GM10248 (cell line): ENCODE measurements around the gene ABAT.

Experiments used
- CTCF ChIA-PET: fragments of 300-600 bp; sonication (Branson Sonifier 250); formaldehyde crosslinking; extraction: SDS; loops from one replicate; lab custom pipeline; 2021; ENCODE audit warnings: antibody characterized with exemption; lab: Yijun Ruan, JAX
- POLR2A ChIA-PET: fragments of 350-650 bp; sonication (Branson Sonifier 250); formaldehyde crosslinking; extraction: SDS; loops from one replicate; lab custom pipeline; 2020; ENCODE audit warnings: antibody characterized with exemption; lab: Yijun Ruan, JAX
- DNase-seq: peaks from one replicate; pipeline ENCODE4 v3.0.0; 2012; ENCODE audit errors: extremely low spot score
- CTCF ChIP-seq: IDR thresholded peaks from 2 replicates; pipeline ENCODE4 v1.5.1; 2012; ENCODE audit warnings: mild to moderate bottlenecking, low read depth; ENCODE audit errors: extremely low read depth, missing control alignments, control extremely low read depth

ABAT gene

GRCh38 chr16:8828541-8829165 lies 154.2 kb downstream of the ABAT start:
- no peak for DNase-seq
- POLR2A ChIA-PET: no interaction called here
- no peak for TF ChIP-seq CTCF
- CTCF ChIA-PET: interaction anchor here (0.9 kb wide), 1 partner anchor 12 kb away, joined by 3 read pairs; no protein-coding TSS in a partner anchor

- ChIA-PET POLR2A (no interaction called here), CTCF (interaction anchor here (1.2 to 2.1 kb wide), 2 partner anchors 12 to 49 kb away, joined by 3 to 5 read pairs; no protein-coding TSS in a partner anchor)
- TF ChIP-seq CTCF: no peak
- no peak for DNase-seq
Observed at GRCh38 chr16:8831450-8831849, 157.0 kb downstream of the ABAT start.

- CTCF ChIA-PET: interaction anchor here (2.1 kb wide), 1 partner anchor 48 kb away, joined by 5 read pairs; no protein-coding TSS in a partner anchor
- no peak for DNase-seq
Observed at GRCh38 chr16:8831871-8832716, 157.7 kb downstream of the ABAT start.

GRCh38 chr16:8832717-8833105 lies 158.3 kb downstream of the ABAT start:
- ChIA-PET POLR2A (no interaction called here), CTCF (interaction anchor here (2.1 kb wide), 1 partner anchor 48 kb away, joined by 5 read pairs; no protein-coding TSS in a partner anchor)
- no peak for DNase-seq

More at GRCh38 chr16:8831871-8832716, 157.7 kb downstream of the ABAT start:
- POLR2A ChIA-PET: no interaction called here
- TF ChIP-seq CTCF: no peak

More at GRCh38 chr16:8832717-8833105, 158.3 kb downstream of the ABAT start:
- TF ChIP-seq CTCF: no peak
